ENCODE results near the gene INKA1.

Gene INKA1

GRCh38 chr3:49841806-49842205 is 38.7 kb downstream of the INKA1 start:
- TF ChIP-seq CTCF (IDR thresholded peaks at IDR 0.05): no peak

GRCh38 chr3:49842843-49843517 is 39.9 kb downstream of the INKA1 start:
- no peak for TF ChIP-seq CTCF (IDR thresholded peaks at IDR 0.05)

GRCh38 chr3:49844464-49845183 is 41.6 kb downstream of the INKA1 start:
- TF ChIP-seq CTCF (IDR thresholded peaks at IDR 0.05): no peak

- TF ChIP-seq CTCF (IDR thresholded peaks at IDR 0.05): no peak
Observed at GRCh38 chr3:49845694-49846093, 42.6 kb downstream of the INKA1 start.

Measured in LNCAP (cell line).